GM12878 (cell line): ENCODE results near the gene MRPS23. TPM values are rescaled to one million over a fixed set of nuclear protein-coding genes. Genes with fewer than 3 reads are reported as not detected.

Experiments
- ATAC-seq: fragments of 200-7000 bp; cut with Tn5 transposase; 3 replicates; pipeline ENCODE4 v1.9.1; 2020; ENCODE audit warnings: mild to moderate bottlenecking, moderate library complexity
- BruUV-seq: library from RNA; stranded (reverse); fragments of 400-500 nt; replicated peaks from 2 replicates; lab custom pipeline; 2021; lab: Mats Ljungman, UMichigan
- CTCF ChIA-PET: fragments of 300-600 bp; sonication (Branson Sonifier 250); formaldehyde crosslinking; extraction: SDS; loops from one replicate; lab custom pipeline; 2021; ENCODE audit warnings: inconsistent platforms; lab: Yijun Ruan, JAX
- POLR2A ChIA-PET: fragments of 350-600 bp; formaldehyde crosslinking; extraction: SDS; loops from one replicate; lab custom pipeline; 2021; ENCODE audit warnings: inconsistent platforms; lab: Charles Lee
- RAD21 ChIA-PET: fragments of 300-600 bp; sonication (Branson Sonifier 250); formaldehyde crosslinking; loops from one replicate; lab custom pipeline; 2023; ENCODE audit warnings: antibody characterized with exemption; ENCODE audit not compliant: unreplicated experiment; lab: Charles Lee
- SMC1A ChIA-PET: fragments of 300-600 bp; sonication (Branson Sonifier 250); formaldehyde crosslinking; loops from one replicate; lab custom pipeline; 2023; ENCODE audit not compliant: unreplicated experiment, uncharacterized antibody; lab: Charles Lee
- DNase-seq: peaks from one replicate; pipeline ENCODE4 v3.0.0-alpha.2; 2011; ENCODE audit warnings: low read depth, low spot score
- FAIRE-seq: peaks from 3 replicates; lab custom pipeline; 2011; peaks lifted over from hg19 to GRCh38; lab: Jason Lieb, UNC
- H2AFZ ChIP-seq: 2 replicates; pipeline ENCODE4 v1.6.0; 2011; ENCODE audit warnings: low read depth, low read length, control low read depth; ENCODE audit not compliant: control insufficient read depth
- H3K27ac ChIP-seq: 2 replicates; pipeline ENCODE4 v1.5.1; 2011; ENCODE audit warnings: control low read depth; ENCODE audit not compliant: control insufficient read depth, insufficient read depth
- H3K27me3 ChIP-seq, 2 experiments: replicated peaks in 1 of 2; 2 replicates each; pipeline versions ENCODE4 v1.6.0 to v1.6.1; 2011; ENCODE audit warnings: low read length in 1 of 2; ENCODE audit not compliant: control insufficient read depth in 2 of 2, insufficient read depth in 2 of 2
- H3K36me3 ChIP-seq, 2 experiments: 2 replicates each; pipeline ENCODE4 v1.5.1; 2011; ENCODE audit warnings: low read length in 1 of 2; ENCODE audit not compliant: control insufficient read depth in 2 of 2, insufficient read depth in 2 of 2
- H3K4me1 ChIP-seq: 2 replicates; pipeline ENCODE4 v1.6.1; 2011; ENCODE audit warnings: mild to moderate bottlenecking, low read length, moderate library complexity, mixed read lengths; ENCODE audit not compliant: control insufficient read depth, insufficient read depth
- H3K4me2 ChIP-seq: 2 replicates; pipeline ENCODE4 v1.6.0; 2011; ENCODE audit warnings: control low read depth; ENCODE audit not compliant: control insufficient read depth, insufficient read depth
- H3K4me3 ChIP-seq: fragments of 200-600 bp; sonication (generic); 2 replicates; pipeline ENCODE4 v1.5.1; 2016
- H3K79me2 ChIP-seq: 2 replicates; pipeline ENCODE4 v1.6.0; 2011; ENCODE audit warnings: low read length; ENCODE audit not compliant: control insufficient read depth, insufficient read depth
- H3K9ac ChIP-seq: 2 replicates; pipeline ENCODE4 v1.8.0; 2011; ENCODE audit warnings: low read length, control low read depth, mixed read lengths; ENCODE audit not compliant: control insufficient read depth, insufficient read depth
- H3K9me3 ChIP-seq: replicated peaks from 3 replicates; pipeline ENCODE4 v1.5.1; 2011; ENCODE audit warnings: mild to moderate bottlenecking, low read length; ENCODE audit not compliant: control insufficient read depth, insufficient read depth
- H4K20me1 ChIP-seq: 2 replicates; pipeline ENCODE4 v1.6.0; 2011; ENCODE audit not compliant: control insufficient read depth, insufficient read depth
- CBFB ChIP-seq: IDR thresholded peaks from 2 replicates; pipeline ENCODE4 v1.6.1; 2016; ENCODE audit warnings: antibody characterized with exemption, low read depth
- IKZF2 ChIP-seq, 2 experiments: fragments of 450-650 bp; IDR thresholded peaks; 2 replicates each; pipeline ENCODE4 v1.6.1; 2017; ENCODE audit warnings: mild to moderate bottlenecking in 2 of 2, moderate library complexity in 2 of 2
- MLLT1 ChIP-seq: fragments of 450-650 bp; IDR thresholded peaks from 2 replicates; pipeline ENCODE4 v1.6.1; 2016; ENCODE audit warnings: mild to moderate bottlenecking
- RB1 ChIP-seq: fragments of 450-650 bp; formaldehyde crosslinking; IDR thresholded peaks from 2 replicates; pipeline ENCODE4 v1.6.1; 2017; ENCODE audit warnings: mild to moderate bottlenecking, borderline replicate concordance
- SMARCA5 ChIP-seq: fragments of 450-650 bp; IDR thresholded peaks from 2 replicates; pipeline ENCODE4 v1.6.1; 2017; ENCODE audit warnings: mild to moderate bottlenecking
- ZNF622 ChIP-seq: fragments of 450-650 bp; IDR thresholded peaks from 2 replicates; pipeline ENCODE4 v1.6.1; 2017; ENCODE audit warnings: mild to moderate bottlenecking, inconsistent platforms
- WGBS: methylation state at CpG from one replicate; pipeline ENCODE4 v1.1.6; 2016; ENCODE audit warnings: low lambda C conversion rate; ENCODE audit not compliant: insufficient replicate concordance, insufficient coverage; ENCODE audit errors: missing lambda C conversion rate; 5-methylcytosine and 5-hydroxymethylcytosine counted together
- in situ Hi-C: fragments of 300-500 bp; cut with MboI; formaldehyde crosslinking; loops from 9 replicates; pipeline ENCODE4 v1.14.3; 2018; ENCODE audit warnings: mixed read lengths
- intact Hi-C: fragments of 100-400 bp; cut with micrococcal nuclease; formaldehyde crosslinking; loops from one replicate; pipeline ENCODE4 v1.14.2; 2022; ENCODE audit not compliant: unreplicated experiment
- polyA plus RNA-seq, 11 experiments: library from polyadenylated mRNA; depleted of rRNA in 4 of 11; unstranded in 6 of 11; stranded (reverse) in 5 of 11; fragments of >200 nt; fragmentation: Nextera tagmentation in 4 of 11; fragmentation: Illumina TruSeq in 1 of 11; extraction: Ambion mirVana in 4 of 11; extraction: Trizol in 1 of 11; gene quantifications; 1 replicate in 1 of 11; 2 replicates in 10 of 11; pipeline versions ENCODE4 v1.2.1 to v1.2.3, GENCODE V29; 2011 to 2016; ENCODE audit warnings: inconsistent platforms in 2 of 11, missing spikeins in 2 of 11, low read depth in 1 of 11
- total RNA-seq, 4 experiments: library from RNA; depleted of rRNA in 3 of 4; stranded (reverse); fragments of >200 nt in 3 of 4; fragmentation: Illumina TruSeq in 1 of 4; extraction: Trizol in 1 of 4; gene quantifications; 2 replicates each; pipeline versions ENCODE4 v1.2.1 to v1.2.3, GENCODE V29; 2013 to 2021

The MRPS23 gene
- total and polyA plus RNA-seq, 10 of the 15 experiments (the other 5 are each of a cell fraction or from before 2014, with no cell fraction given) = 65.3 to 237 (median 87.9) TPM

DNA sequence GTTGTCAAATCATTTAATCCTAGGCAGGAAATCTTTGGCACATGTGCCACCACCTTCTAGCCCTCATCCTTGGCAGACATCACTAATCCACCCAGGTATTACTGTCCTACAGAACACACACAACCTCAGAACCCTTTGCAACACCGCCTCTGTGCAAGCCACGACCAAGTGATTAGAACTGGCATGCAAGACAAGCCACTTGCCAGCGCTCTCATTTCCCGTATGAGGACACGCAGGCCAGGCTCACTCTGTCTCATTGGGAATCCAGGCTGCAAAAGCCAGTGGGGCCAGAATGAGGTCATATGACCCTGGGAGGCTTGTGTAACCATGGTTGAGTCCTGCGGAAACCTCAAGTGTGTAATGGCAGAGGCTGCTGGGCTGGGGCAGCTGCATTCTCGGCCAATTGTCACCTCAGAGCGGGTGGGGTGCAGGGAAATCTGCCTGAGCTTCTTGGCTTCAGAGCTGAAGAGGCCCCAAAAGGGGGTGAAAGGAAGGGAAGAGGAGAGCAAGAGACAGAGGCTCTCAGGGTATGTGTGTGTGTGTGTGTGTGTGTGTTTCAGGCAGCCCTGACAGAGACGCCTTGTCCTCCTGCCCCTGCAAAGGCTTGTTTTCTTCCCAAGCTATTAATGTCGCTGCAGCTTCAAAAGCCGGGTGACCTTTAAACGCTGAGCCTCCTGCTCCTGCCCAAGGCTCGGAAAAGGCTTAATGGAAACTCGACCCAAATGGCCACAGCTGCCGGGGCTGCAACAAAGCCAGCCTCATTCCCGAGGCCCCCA, 43.2 kb upstream of the MRPS23 start:
- Histone ChIP-seq H3K27me3 (no peaks in the 10 kb centered on the region), H4K20me1 (no peaks in the 10 kb centered on the region; the same call in 1 of the 2 replicates), H3K36me3 (no peaks in the 10 kb centered on the region), H3K27ac (no peak overlapping the region), H3K4me1 (peaks cover 19% of the 10 kb centered on the region), H2AFZ (no peak overlapping the region), H3K79me2 (no peaks in the 10 kb centered on the region), H3K4me2 (no peak overlapping the region), H3K9me3 (no peaks in the 10 kb centered on the region), H3K4me3 (no peak overlapping the region)
- intact Hi-C loops = loop anchor here (2.0 to 5.0 kb wide), 2 partner anchors 36 to 102 kb away; no protein-coding TSS in a partner anchor
- no TSS peak for BruUV-seq
- SMC1A ChIA-PET = interaction anchor here (1.0 to 7.8 kb wide), 14 partner anchors 11 to 221 kb away, joined by 3 to 111 read pairs (median 4); no protein-coding TSS in a partner anchor
- no peak for DNase-seq
- in situ Hi-C loops = loop anchor here (10.0 kb wide), 1 partner anchor 102 kb away; no protein-coding TSS in a partner anchor
- RAD21 ChIA-PET = interaction anchor here (0.6 to 2.5 kb wide), 18 partner anchors 8 to 107 kb away, joined by 3 to 25 read pairs (median 6); partner anchors contain the start of gene CUEDC1
- TF ChIP-seq ZNF622 (no peak), CBFB (0 out of 2 replicates have a peak, but pooled peaks have one; percentile 27), MLLT1 (peak; percentile 86), SMARCA5 (0 out of 2 replicates have a peak, but pooled peaks have one; percentile 1), RB1 (0 out of 2 replicates have a peak, but pooled peaks have one; percentile 3), IKZF2 (IDR thresholded peaks at IDR 0.05) (0 out of 4 replicates have a peak, but pooled peaks of 1 of the 2 experiments have one; percentile 7)
- TF ChIP-seq, all 136 proteins: peak for 5
- ChIA-PET POLR2A (interaction anchor here (1.7 kb wide), 1 partner anchor 105 kb away, joined by 7 read pairs; no protein-coding TSS in a partner anchor), CTCF (interaction anchor here (0.7 to 9.4 kb wide), 28 partner anchors 8 to 280 kb away, joined by 3 to 92 read pairs (median 5); no protein-coding TSS in a partner anchor)
- 51% methylated on average over 16 of the region's 16 CpGs for WGBS
- ATAC-seq (peak; percentile 30), FAIRE-seq (no peak)
- no peak overlapping the region for H3K9ac ChIP-seq
